Kidney (tissue), 14 donors: ENCODE measurements around the gene IFI6. TPM values are rescaled to one million over a fixed set of nuclear protein-coding genes. Genes with fewer than 3 reads are reported as not detected.
A peak's percentile ranks its signal among the peaks of the same experiment; 100 is the strongest.

Experiments
- DNase-seq, 5 donors: peaks; one replicate each; pipeline ENCODE4 v3.0.0-alpha.2; 2013 to 2020
- FAIRE-seq: peaks from 2 replicates; lab custom pipeline; 2012; peaks lifted over from hg19 to GRCh38; lab: Jason Lieb, UNC
- H3K27ac ChIP-seq, 2 donors: one replicate each; pipeline ENCODE4 v1.7.0; 2013; ENCODE audit warnings: low read depth in 2 of 2, low read length in 2 of 2, inconsistent platforms in 1 of 2
- H3K27me3 ChIP-seq: one replicate; pipeline ENCODE4 v1.7.1; 2013; ENCODE audit warnings: low read length, inconsistent platforms; ENCODE audit not compliant: control insufficient read depth, insufficient read depth
- H3K36me3 ChIP-seq, 3 donors: one replicate each; pipeline versions ENCODE4 v1.7.0 to v1.7.1; 2013; ENCODE audit warnings: low read length in 3 of 3, control low read depth in 1 of 3, inconsistent platforms in 1 of 3; ENCODE audit not compliant: insufficient read depth in 3 of 3, control insufficient read depth in 2 of 3
- H3K4me1 ChIP-seq, 3 donors: one replicate each; pipeline versions ENCODE4 v1.7.0 to v1.7.1; 2013; ENCODE audit warnings: low read length in 3 of 3, inconsistent platforms in 1 of 3, low read depth in 1 of 3; ENCODE audit not compliant: control insufficient read depth in 2 of 3, insufficient read depth in 2 of 3
- H3K4me3 ChIP-seq, 3 donors: one replicate each; pipeline versions ENCODE4 v1.7.0 to v1.8.1; 2013; ENCODE audit warnings: low read length in 3 of 3, control low read depth in 1 of 3, inconsistent platforms in 1 of 3
- H3K9ac ChIP-seq, 3 donors: one replicate each; pipeline versions ENCODE4 v1.7.0 to v1.7.1; 2013; ENCODE audit warnings: low read length in 3 of 3, control low read depth in 1 of 3, inconsistent platforms in 1 of 3
- H3K9me3 ChIP-seq, 3 donors: one replicate each; pipeline versions ENCODE4 v1.7.0 to v1.7.1; 2013; ENCODE audit warnings: low read length in 3 of 3, control low read depth in 1 of 3, inconsistent platforms in 1 of 3; ENCODE audit not compliant: control insufficient read depth in 2 of 3, insufficient read depth in 1 of 3
- CTCF ChIP-seq: IDR thresholded peaks from 3 replicates; pipeline ENCODE4 v1.5.1; 2012; ENCODE audit warnings: mild to moderate bottlenecking, moderate library complexity, borderline replicate concordance; ENCODE audit not compliant: insufficient read depth; ENCODE audit errors: extremely low read depth
- intact Hi-C: fragments of 100-400 bp; cut with DNase I; formaldehyde crosslinking; loops from one replicate; pipeline ENCODE4 v1.11.1; 2022
- polyA plus RNA-seq: library from polyadenylated mRNA; stranded (reverse); fragments of 350-450 nt; fragmentation: Illumina TruSeq; extraction: RNeasy Lipid Tissue Mini Kit (QIAGEN cat#74804); gene quantifications from one replicate; pipeline ENCODE4 v1.2.3, GENCODE V29; 2014; ENCODE audit warnings: low read depth, low replicate concordance; ENCODE audit not compliant: insufficient read depth
- total RNA-seq: library from RNA; stranded (reverse); fragmentation: NEBNext Ultra II Directional; extraction: Animal tissue kit (Norgen Biotek cat#: 25700); gene quantifications from one replicate; pipeline ENCODE4 v1.2.1, GENCODE V29; 2021
- donor health status: control.
- donor health status: control.
- donor health status: control.
- donor health status: control.
- donor health status: control.
- donor health status: DM: yes; HTN: yes; CAD: no.
- donor health status: Normal renal cell carcinoma (clear cell type).

IFI6 gene
- total and polyA plus RNA-seq, 2 donors from 2014 or later = 69.5 to 148 TPM

- Histone ChIP-seq H3K9ac (no peak overlapping the region), H3K36me3 (no peaks in the 10 kb centered on the region), H3K4me3 (no peak overlapping the region), H3K27me3 (no peaks in the 10 kb centered on the region), H3K9me3 (no peaks in the 10 kb centered on the region), H3K27ac (no peak overlapping the region), H3K4me1 (no peaks in the 10 kb centered on the region)
- DNase-seq = no peak
- intact Hi-C loops = no loop called here
- no peak for FAIRE-seq
- TF ChIP-seq CTCF = no peak
Measured at GRCh38 chr1:27678747-27679146, 6.8 kb upstream of the IFI6 start.

GRCh38 chr1:27676410-27676809 is 4.4 kb upstream of the IFI6 start:
- no peak for FAIRE-seq
- no peak for DNase-seq

GRCh38 chr1:27672750-27673112 is 739 bp upstream of the IFI6 start:
- Histone ChIP-seq H3K9ac (peak overlapping the region in 1 of 3 donors; percentile 37), H3K27me3 (no peaks in the 10 kb centered on the region), H3K9me3 (no peaks in the 10 kb centered on the region), H3K4me1 (peaks cover 0 to 9% (median 7%) of the 10 kb centered on the region in 3 donors), H3K36me3 (no peaks in the 10 kb centered on the region), H3K27ac (peak overlapping the region; percentile 47 to 60), H3K4me3 (peak overlapping the region in 1 of 3 donors; percentile 73)
- FAIRE-seq (no peak), DNase-seq (no peak)
- intact Hi-C loops = no loop called here
- TF ChIP-seq CTCF = no peak

More at GRCh38 chr1:27676410-27676809, 4.4 kb upstream of the IFI6 start:
- H3K4me3 ChIP-seq = no peak overlapping the region
- H3K27ac ChIP-seq = no peak overlapping the region
- intact Hi-C loops = no loop called here
- no peaks in the 10 kb centered on the region for H3K27me3 ChIP-seq
- H3K36me3 ChIP-seq = no peaks in the 10 kb centered on the region
- no peak for TF ChIP-seq CTCF
- H3K4me1 ChIP-seq = peaks cover 0 to 7% (median 6%) of the 10 kb centered on the region in 3 donors
- H3K9me3 ChIP-seq = no peaks in the 10 kb centered on the region
- H3K9ac ChIP-seq = no peak overlapping the region

- no peak overlapping the region for H3K27ac ChIP-seq
- no peaks in the 10 kb centered on the region for H3K27me3 ChIP-seq
- peak overlapping the region in 1 of 3 donors; percentile 31 for H3K9ac ChIP-seq
- no peak for DNase-seq
- FAIRE-seq = no peak
- H3K36me3 ChIP-seq = no peaks in the 10 kb centered on the region
- intact Hi-C loops = loop anchor here (10.0 kb wide), 1 partner anchor 365 kb away; no protein-coding TSS in a partner anchor
- H3K4me3 ChIP-seq = no peak overlapping the region
- peaks cover 0 to 9% (median 7%) of the 10 kb centered on the region in 3 donors for H3K4me1 ChIP-seq
- TF ChIP-seq CTCF = no peak
- no peaks in the 10 kb centered on the region for H3K9me3 ChIP-seq
Measured at GRCh38 chr1:27669876-27670275, 2.1 kb downstream of the IFI6 start.
